Retinal pigment epithelial cell (primary cell): ENCODE results near the gene MYOZ1.

ENCODE experiments used
- DNase-seq: peaks from one replicate; pipeline ENCODE4 v3.0.0-alpha.2; 2010; ENCODE audit warnings: low read depth
- H3K4me3 ChIP-seq: 2 replicates; pipeline ENCODE4 v1.5.1; 2011; ENCODE audit warnings: mild to moderate bottlenecking, low read length, control low read depth, moderate library complexity
- TF ChIP-seq, protein P1 (sequence below): conservative IDR thresholded peaks from 2 replicates; pipeline ENCODE4 v1.5.1; 2011; ENCODE audit warnings: low read depth, low read length, control low read depth, inconsistent platforms

MYOZ1 gene

DNA sequence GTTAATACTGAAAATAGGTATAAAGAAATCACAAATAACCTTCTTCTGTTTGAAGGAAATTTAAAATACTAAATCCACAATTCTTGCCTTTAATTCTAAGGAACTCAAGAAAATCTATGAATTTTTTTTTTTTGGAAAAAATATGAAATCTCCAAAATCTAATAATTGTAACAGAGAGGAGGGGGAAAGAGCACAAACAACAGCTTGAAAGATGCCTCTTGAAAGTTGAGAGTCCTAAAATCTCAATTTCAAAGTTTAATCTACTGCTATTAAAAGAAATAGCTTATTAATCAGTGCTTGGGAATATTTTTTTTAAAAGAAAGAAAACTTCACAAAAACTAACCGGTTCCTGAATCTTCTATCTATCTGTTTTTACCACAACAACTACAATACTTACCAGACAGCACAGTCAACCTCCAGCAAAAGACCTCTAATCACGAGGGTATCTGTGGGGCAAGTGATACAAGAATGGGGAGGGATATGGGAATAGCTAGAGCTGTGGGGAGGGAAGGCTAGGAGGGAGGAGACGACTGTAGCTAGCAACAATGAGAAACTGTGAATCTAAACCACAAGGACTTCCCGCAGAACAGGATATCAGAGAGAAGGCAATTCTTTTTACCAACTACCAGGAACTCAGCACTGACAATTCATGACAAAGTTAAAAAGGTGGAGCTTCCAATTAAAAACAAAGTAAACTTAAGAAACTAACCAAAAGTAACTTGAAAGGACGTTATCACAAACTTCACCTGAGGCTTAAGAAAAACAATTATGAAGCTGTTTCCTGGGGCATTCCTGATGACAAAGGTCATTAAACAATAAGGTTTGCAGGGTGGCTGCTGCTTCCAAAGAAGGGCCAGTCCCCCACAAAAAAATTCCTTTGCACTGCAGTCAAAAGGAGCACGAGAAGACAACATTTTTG is 50.1 kb downstream of the MYOZ1 start, which contains the start of gene USP54:
Gene USP54 (minus strand): TSS at position 462 of the 919 bp plus-strand sequence. CDS start 15,684 bp downstream, outside the sequence.
- peak; percentile 73 for DNase-seq
- peak within 1 kb of the TSS; percentile 28 for H3K4me3 ChIP-seq
- TF ChIP-seq, protein P1, sequence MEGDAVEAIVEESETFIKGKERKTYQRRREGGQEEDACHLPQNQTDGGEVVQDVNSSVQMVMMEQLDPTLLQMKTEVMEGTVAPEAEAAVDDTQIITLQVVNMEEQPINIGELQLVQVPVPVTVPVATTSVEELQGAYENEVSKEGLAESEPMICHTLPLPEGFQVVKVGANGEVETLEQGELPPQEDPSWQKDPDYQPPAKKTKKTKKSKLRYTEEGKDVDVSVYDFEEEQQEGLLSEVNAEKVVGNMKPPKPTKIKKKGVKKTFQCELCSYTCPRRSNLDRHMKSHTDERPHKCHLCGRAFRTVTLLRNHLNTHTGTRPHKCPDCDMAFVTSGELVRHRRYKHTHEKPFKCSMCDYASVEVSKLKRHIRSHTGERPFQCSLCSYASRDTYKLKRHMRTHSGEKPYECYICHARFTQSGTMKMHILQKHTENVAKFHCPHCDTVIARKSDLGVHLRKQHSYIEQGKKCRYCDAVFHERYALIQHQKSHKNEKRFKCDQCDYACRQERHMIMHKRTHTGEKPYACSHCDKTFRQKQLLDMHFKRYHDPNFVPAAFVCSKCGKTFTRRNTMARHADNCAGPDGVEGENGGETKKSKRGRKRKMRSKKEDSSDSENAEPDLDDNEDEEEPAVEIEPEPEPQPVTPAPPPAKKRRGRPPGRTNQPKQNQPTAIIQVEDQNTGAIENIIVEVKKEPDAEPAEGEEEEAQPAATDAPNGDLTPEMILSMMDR = no peak

DNA sequence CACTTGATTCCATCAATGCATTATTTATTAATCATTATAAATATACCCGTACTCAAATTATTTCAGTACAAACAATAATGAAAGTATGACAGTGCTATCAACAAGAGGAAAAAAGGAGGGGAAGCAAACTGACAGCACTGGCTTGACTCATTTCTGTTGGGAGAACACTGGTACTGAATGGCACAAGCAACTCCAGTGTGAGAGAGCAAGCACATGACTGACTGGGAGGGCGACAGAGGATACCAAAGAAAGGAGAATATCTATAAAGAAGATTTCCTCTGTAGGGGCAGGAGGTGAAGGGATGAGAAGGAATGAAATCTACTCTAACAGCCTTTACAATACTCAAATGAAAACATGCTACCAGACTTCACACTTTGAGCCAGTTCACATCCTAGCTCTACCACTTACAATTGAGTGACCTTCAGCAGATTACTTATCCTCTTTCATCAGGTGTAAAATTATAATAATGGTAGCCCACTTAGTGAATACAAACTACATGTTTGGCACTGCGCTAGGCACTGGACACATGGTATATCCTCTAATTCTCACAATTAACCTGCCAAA is 51.6 kb downstream of the MYOZ1 start:
- DNase-seq = peak; percentile 66
- peak overlapping the region; percentile 28 for H3K4me3 ChIP-seq
- TF ChIP-seq, protein P1 = no peak

- peak overlapping the region; percentile 23 for H3K4me3 ChIP-seq
- TF ChIP-seq, protein P1 = no peak
- no peak for DNase-seq
Measured at GRCh38 chr10:73588656-73589055, 52.6 kb downstream of the MYOZ1 start.

DNA sequence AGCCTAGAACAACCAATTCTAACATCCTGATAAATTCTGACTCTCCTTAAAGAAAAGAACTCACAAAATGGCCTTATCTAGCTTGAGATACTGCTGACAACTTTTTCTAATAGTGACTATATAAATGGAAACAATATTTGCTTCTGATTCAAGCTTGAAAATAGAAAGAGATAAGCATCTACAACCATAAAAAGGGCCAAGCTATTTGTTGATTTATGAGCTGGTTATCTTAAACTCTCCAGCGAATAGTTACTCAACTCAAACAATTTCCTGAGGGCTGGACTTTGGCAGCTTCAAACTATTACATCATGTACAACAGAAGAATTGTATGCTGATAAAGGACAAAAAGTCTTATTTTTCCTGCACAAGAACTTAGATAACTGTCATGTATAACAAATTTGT is 54.7 kb downstream of the MYOZ1 start:
- TF ChIP-seq, protein P1 = no peak
- peak; percentile 47 for DNase-seq
- H3K4me3 ChIP-seq = no peak overlapping the region

GRCh38 chr10:73585327-73585726 is 55.9 kb downstream of the MYOZ1 start:
- no peak for DNase-seq
- TF ChIP-seq, protein P1 = no peak
- no peak overlapping the region for H3K4me3 ChIP-seq

DNA sequence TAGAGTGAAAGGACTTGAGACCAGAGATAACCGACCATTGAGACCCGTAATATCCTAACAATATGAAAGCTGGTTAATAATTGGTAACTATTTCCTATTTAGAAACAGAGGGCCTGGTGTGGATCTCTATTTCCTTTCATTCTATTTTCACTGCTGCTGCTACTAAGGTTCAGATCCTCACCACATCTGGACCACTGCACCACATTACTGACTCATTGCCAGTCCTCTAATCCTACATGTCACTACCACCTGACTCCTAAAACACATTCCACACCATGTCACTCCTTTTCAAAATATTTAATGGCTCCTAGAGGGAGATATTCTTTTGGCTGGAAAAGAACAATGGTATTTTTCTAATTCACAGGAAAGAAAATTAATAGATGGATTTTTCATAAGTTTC is 56.5 kb downstream of the MYOZ1 start:
- TF ChIP-seq, protein P1 = no peak
- H3K4me3 ChIP-seq = no peak overlapping the region

More for the DNA sequence above, 56.5 kb downstream of the MYOZ1 start:
- DNase-seq = peak; percentile 52
